Mesothelial cell of epicardium (in vitro differentiated cells): ENCODE measurements around the gene IPCEF1. TPM values are rescaled to one million over a fixed set of nuclear protein-coding genes. Genes with fewer than 3 reads are reported as not detected.

Source experiments
- DNase-seq, 2 experiments: peaks; one replicate each; pipeline ENCODE4 v3.0.0; 2021; ENCODE audit warnings: low spot score in 2 of 2; ENCODE audit not compliant: unreplicated experiment in 2 of 2
- H3K27ac Mint-ChIP-seq: 2 replicates; pipeline ENCODE4 v1.8.0; 2021; ENCODE audit warnings: mixed read lengths
- H3K27me3 Mint-ChIP-seq: 2 replicates; pipeline ENCODE4 v1.8.0; 2021; ENCODE audit warnings: low read depth, mixed read lengths
- H3K36me3 Mint-ChIP-seq: 2 replicates; pipeline ENCODE4 v1.8.0; 2021; ENCODE audit warnings: mixed read lengths
- H3K4me1 Mint-ChIP-seq: 2 replicates; pipeline ENCODE4 v1.8.0; 2021; ENCODE audit warnings: mixed read lengths
- H3K4me3 Mint-ChIP-seq: 2 replicates; pipeline ENCODE4 v1.8.0; 2021; ENCODE audit warnings: mild to moderate bottlenecking, moderate library complexity, mixed read lengths
- H3K9me3 Mint-ChIP-seq: 2 replicates; pipeline ENCODE4 v1.8.0; 2021; ENCODE audit warnings: mixed read lengths
- CTCF ChIP-seq: fragments of 200-600 bp; sonication (generic); IDR thresholded peaks from one replicate; pipeline ENCODE4 v1.5.0; 2021; ENCODE audit warnings: antibody characterized with exemption; ENCODE audit not compliant: unreplicated experiment
- total RNA-seq: library from RNA; stranded (reverse); gene quantifications from 3 replicates; pipeline ENCODE4 v1.2.1, GENCODE V29; 2021

Gene IPCEF1
- total RNA-seq, 1 donor from 2014 or later = 0.76 TPM

- Mint-ChIP-seq H3K4me1 (no peaks in the 10 kb centered on the region), H3K36me3 (no peaks in the 10 kb centered on the region), H3K4me3 (no peak overlapping the region), H3K27me3 (no peaks in the 10 kb centered on the region), H3K9me3 (no peaks in the 10 kb centered on the region), H3K27ac (no peak overlapping the region)
- TF ChIP-seq CTCF = no peak
- no peak for DNase-seq
Measured at GRCh38 chr6:154228521-154228905, 128.1 kb downstream of the IPCEF1 start.

GRCh38 chr6:154227862-154228520, 128.6 kb downstream of the IPCEF1 start:
- H3K4me1 Mint-ChIP-seq = no peaks in the 10 kb centered on the region
- no peak overlapping the region for H3K27ac Mint-ChIP-seq
- H3K27me3 Mint-ChIP-seq = no peaks in the 10 kb centered on the region
- no peak for TF ChIP-seq CTCF
- H3K9me3 Mint-ChIP-seq = no peaks in the 10 kb centered on the region
- no peaks in the 10 kb centered on the region for H3K36me3 Mint-ChIP-seq
- no peak for DNase-seq
- no peak overlapping the region for H3K4me3 Mint-ChIP-seq

GRCh38 chr6:154226461-154226860, 130.1 kb downstream of the IPCEF1 start:
- H3K9me3 Mint-ChIP-seq = no peaks in the 10 kb centered on the region
- DNase-seq = no peak
- H3K36me3 Mint-ChIP-seq = no peaks in the 10 kb centered on the region
- no peak overlapping the region for H3K27ac Mint-ChIP-seq
- no peaks in the 10 kb centered on the region for H3K4me1 Mint-ChIP-seq
- H3K27me3 Mint-ChIP-seq = no peaks in the 10 kb centered on the region
- H3K4me3 Mint-ChIP-seq = no peak overlapping the region
- TF ChIP-seq CTCF = no peak

GRCh38 chr6:154223296-154223695, 133.3 kb downstream of the IPCEF1 start:
- Mint-ChIP-seq H3K9me3 (no peaks in the 10 kb centered on the region), H3K27me3 (no peaks in the 10 kb centered on the region), H3K4me3 (no peak overlapping the region), H3K4me1 (peaks cover 8% of the 10 kb centered on the region), H3K27ac (no peak overlapping the region), H3K36me3 (no peaks in the 10 kb centered on the region)
- no peak for TF ChIP-seq CTCF
- no peak for DNase-seq

- TF ChIP-seq CTCF = no peak
- H3K36me3 Mint-ChIP-seq = no peaks in the 10 kb centered on the region
- no peak overlapping the region for H3K27ac Mint-ChIP-seq
- H3K27me3 Mint-ChIP-seq = no peaks in the 10 kb centered on the region
- no peak for DNase-seq
- H3K4me3 Mint-ChIP-seq = no peak overlapping the region
- H3K4me1 Mint-ChIP-seq = peaks cover 12% of the 10 kb centered on the region
- no peaks in the 10 kb centered on the region for H3K9me3 Mint-ChIP-seq
Measured at GRCh38 chr6:154222716-154223115, 133.9 kb downstream of the IPCEF1 start.

- peaks cover 12% of the 10 kb centered on the region for H3K4me1 Mint-ChIP-seq
- H3K4me3 Mint-ChIP-seq = no peak overlapping the region
- TF ChIP-seq CTCF = no peak
- no peaks in the 10 kb centered on the region for H3K36me3 Mint-ChIP-seq
- no peak for DNase-seq
- H3K27me3 Mint-ChIP-seq = no peaks in the 10 kb centered on the region
- H3K9me3 Mint-ChIP-seq = no peaks in the 10 kb centered on the region
- H3K27ac Mint-ChIP-seq = no peak overlapping the region
Measured at GRCh38 chr6:154219250-154219649, 137.4 kb downstream of the IPCEF1 start.
